A673 (cell line): ENCODE results near the gene HTR3B.

Experiments
- EZH2 ChIP-seq: fragments of 200-600 bp; sonication (generic); IDR thresholded peaks from 2 replicates; pipeline ENCODE4 v1.6.1; 2017; ENCODE audit warnings: borderline replicate concordance, low read depth, mild to moderate bottlenecking, mixed read lengths, antibody characterized with exemption, low read length; ENCODE audit not compliant: poor library complexity, severe bottlenecking
- TF ChIP-seq, protein P1 (sequence below): fragments of 300-800, 200-600 bp; sonication (generic); conservative IDR thresholded peaks from 2 replicates; pipeline ENCODE4 v1.5.1; 2017; ENCODE audit warnings: low read depth, mild to moderate bottlenecking, antibody characterized with exemption, low read length, moderate library complexity, mixed read lengths

DNA sequence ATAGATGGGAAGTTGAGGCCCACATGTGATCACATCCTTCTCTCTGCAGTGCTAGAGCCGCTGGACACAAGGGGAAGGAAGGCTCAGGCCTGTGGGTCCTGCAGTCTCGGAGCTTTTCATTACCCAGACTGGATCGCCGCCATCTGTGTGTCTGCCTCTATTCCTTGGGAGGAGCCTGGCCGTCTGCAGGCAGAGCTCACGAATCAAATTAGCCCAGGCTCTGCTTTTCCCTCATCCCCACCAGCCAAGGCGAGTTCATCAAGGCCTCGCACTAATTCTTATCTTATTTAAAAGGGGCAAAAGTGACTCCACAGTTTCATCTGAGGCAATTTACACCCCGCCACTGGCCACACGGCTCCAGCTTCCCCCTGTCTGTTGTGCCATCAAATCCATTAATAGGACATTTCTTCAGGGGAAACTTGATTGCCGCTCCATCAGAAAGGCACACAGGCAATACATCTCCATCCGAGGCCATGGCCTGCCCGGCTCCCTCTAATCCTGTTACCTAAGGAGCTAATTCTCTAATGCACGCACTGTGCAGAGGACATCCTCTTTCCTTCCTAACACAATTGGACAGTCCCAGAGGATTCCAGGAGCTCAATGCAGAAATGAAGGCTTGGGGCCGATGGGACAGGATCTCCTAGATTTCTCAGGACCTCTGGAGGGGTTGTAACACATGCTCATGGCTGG, 67.1 kb downstream of the HTR3B start:
- TF ChIP-seq, protein P1, sequence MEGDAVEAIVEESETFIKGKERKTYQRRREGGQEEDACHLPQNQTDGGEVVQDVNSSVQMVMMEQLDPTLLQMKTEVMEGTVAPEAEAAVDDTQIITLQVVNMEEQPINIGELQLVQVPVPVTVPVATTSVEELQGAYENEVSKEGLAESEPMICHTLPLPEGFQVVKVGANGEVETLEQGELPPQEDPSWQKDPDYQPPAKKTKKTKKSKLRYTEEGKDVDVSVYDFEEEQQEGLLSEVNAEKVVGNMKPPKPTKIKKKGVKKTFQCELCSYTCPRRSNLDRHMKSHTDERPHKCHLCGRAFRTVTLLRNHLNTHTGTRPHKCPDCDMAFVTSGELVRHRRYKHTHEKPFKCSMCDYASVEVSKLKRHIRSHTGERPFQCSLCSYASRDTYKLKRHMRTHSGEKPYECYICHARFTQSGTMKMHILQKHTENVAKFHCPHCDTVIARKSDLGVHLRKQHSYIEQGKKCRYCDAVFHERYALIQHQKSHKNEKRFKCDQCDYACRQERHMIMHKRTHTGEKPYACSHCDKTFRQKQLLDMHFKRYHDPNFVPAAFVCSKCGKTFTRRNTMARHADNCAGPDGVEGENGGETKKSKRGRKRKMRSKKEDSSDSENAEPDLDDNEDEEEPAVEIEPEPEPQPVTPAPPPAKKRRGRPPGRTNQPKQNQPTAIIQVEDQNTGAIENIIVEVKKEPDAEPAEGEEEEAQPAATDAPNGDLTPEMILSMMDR = no peak
- TF ChIP-seq EZH2 = no peak
